Activated B cell treated with CpG ODN at 0.5 μM for 24 hours (primary cell): Measurements from ENCODE around the gene RAD51B. TPM values are rescaled to one million over a fixed set of nuclear protein-coding genes. Genes with fewer than 3 reads are reported as not detected.
A peak's percentile ranks its signal among the peaks of the same experiment; 100 is the strongest.

Source experiments
- ATAC-seq: fragments of 200-7000 bp; cut with Tn5 transposase; one replicate; pipeline ENCODE4 v1.10.0; 2021; ENCODE audit warnings: low read depth, mild to moderate bottlenecking, moderate library complexity
- CTCF ChIA-PET: fragments of 350-600 bp; sonication (Branson Sonifier 250); formaldehyde crosslinking; loops from one replicate; lab custom pipeline; 2021; ENCODE audit warnings: antibody characterized with exemption; lab: Charles Lee
- POLR2A ChIA-PET: fragments of 350-600 bp; sonication (Branson Sonifier 250); formaldehyde crosslinking; loops from one replicate; lab custom pipeline; 2021; ENCODE audit warnings: antibody characterized with exemption; lab: Charles Lee
- DNase-seq: peaks from one replicate; pipeline ENCODE4 v3.0.0; 2022
- H3K27ac Mint-ChIP-seq: one replicate; pipeline ENCODE4 v1.8.0; 2020; ENCODE audit warnings: mixed read lengths
- H3K27me3 Mint-ChIP-seq: one replicate; pipeline ENCODE4 v1.8.0; 2021; ENCODE audit warnings: mixed read lengths
- H3K36me3 Mint-ChIP-seq: one replicate; pipeline ENCODE4 v1.8.0; 2021; ENCODE audit warnings: low read depth, mixed read lengths
- H3K4me1 Mint-ChIP-seq: one replicate; pipeline ENCODE4 v1.8.0; 2021; ENCODE audit warnings: mixed read lengths
- H3K4me3 Mint-ChIP-seq: one replicate; pipeline ENCODE4 v1.8.0; 2020; ENCODE audit warnings: mild to moderate bottlenecking, mixed read lengths
- H3K9me3 Mint-ChIP-seq: one replicate; pipeline ENCODE4 v1.8.0; 2020; ENCODE audit warnings: mixed read lengths
- CTCF ChIP-seq: fragments of 200-600 bp; IDR thresholded peaks from one replicate; pipeline ENCODE4 v1.8.0; 2022; ENCODE audit warnings: antibody characterized with exemption, mild to moderate bottlenecking
- intact Hi-C: fragments of 100-400 bp; cut with micrococcal nuclease; formaldehyde crosslinking; loops from one replicate; pipeline ENCODE4 v1.15.1; 2024
- total RNA-seq: library from RNA; stranded (reverse); gene quantifications from 2 replicates; pipeline ENCODE4 v1.2.3, GENCODE V29; 2022

Gene RAD51B
- total RNA-seq, 1 donor from 2014 or later, result 53.9 TPM

DNA sequence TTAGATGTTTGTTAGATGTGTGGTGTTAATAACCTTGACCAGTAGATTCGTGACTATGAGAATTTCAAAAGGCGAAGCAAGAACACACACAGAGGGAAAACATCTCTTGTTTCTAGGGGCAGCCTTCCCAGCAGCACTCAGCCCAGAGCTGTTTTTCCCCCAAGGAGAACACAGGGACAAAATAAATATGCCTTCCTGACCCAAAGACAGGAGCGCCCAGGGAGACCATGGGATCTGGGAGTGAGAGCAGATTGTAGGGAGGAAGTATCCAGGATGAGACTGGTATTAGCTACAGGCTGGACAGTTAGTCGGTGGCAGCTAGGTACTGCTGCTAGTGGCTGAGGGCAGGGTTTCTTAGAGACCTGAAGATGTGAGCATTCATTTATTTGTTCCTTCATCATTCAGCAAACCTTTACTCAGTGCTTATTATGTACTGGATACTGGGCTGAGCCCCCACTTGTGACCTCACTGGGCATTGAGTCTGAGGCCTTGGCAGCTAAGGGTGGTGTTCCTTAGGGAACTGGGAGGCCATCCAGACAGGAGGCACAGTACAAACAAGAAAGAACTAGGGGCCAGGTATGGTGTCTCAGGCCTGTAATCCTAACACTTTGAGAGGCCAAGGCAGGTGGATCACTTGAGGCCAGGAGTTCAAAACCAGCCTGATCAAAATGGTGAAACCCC, 503.5 kb downstream of the RAD51B start:
- POLR2A ChIA-PET, result interaction anchor here (0.6 to 4.8 kb wide), 11 partner anchors 9 to 470 kb away, joined by 3 to 27 read pairs (median 3); partner anchors contain the start of gene ZFP36L1

GRCh38 chr14:68325267-68325807, 505.8 kb downstream of the RAD51B start:
- Mint-ChIP-seq H3K27me3 (no peaks in the 10 kb centered on the region), H3K4me1 (peaks cover 62% of the 10 kb centered on the region), H3K4me3 (peak overlapping the region; percentile 39), H3K27ac (peak overlapping the region; percentile 82), H3K9me3 (no peaks in the 10 kb centered on the region), H3K36me3 (no peaks in the 10 kb centered on the region)
- intact Hi-C loops, result loop anchor here (2.0 to 5.0 kb wide), 4 partner anchors 15 to 77 kb away; no protein-coding TSS in a partner anchor
- ChIA-PET CTCF (no interaction called here), POLR2A (interaction anchor here (0.6 to 4.8 kb wide), 5 partner anchors 9 to 36 kb away, joined by 3 to 27 read pairs (median 4); no protein-coding TSS in a partner anchor)
- TF ChIP-seq CTCF, result no peak
- peak; percentile 59 for ATAC-seq
- no peak for DNase-seq

More for the DNA sequence above, 503.5 kb downstream of the RAD51B start:
- H3K4me1 Mint-ChIP-seq, result peaks cover 74% of the 10 kb centered on the region
- CTCF ChIA-PET, result interaction anchor here (0.8 kb wide), 1 partner anchor 10 kb away, joined by 3 read pairs; no protein-coding TSS in a partner anchor
- no peak overlapping the region for H3K4me3 Mint-ChIP-seq
- DNase-seq, result no peak
- H3K9me3 Mint-ChIP-seq, result no peaks in the 10 kb centered on the region
- TF ChIP-seq CTCF, result no peak
- H3K36me3 Mint-ChIP-seq, result no peaks in the 10 kb centered on the region
- no peaks in the 10 kb centered on the region for H3K27me3 Mint-ChIP-seq
- intact Hi-C loops, result loop anchor here (1.0 kb wide), 1 partner anchor 10 kb away; no protein-coding TSS in a partner anchor
- ATAC-seq, result no peak
- no peak overlapping the region for H3K27ac Mint-ChIP-seq

GRCh38 chr14:68327231-68327630, 507.7 kb downstream of the RAD51B start:
- CTCF ChIA-PET, result interaction anchor here (0.7 kb wide), 1 partner anchor 46 kb away, joined by 3 read pairs; no protein-coding TSS in a partner anchor
- H3K4me1 Mint-ChIP-seq, result peaks cover 60% of the 10 kb centered on the region

DNA sequence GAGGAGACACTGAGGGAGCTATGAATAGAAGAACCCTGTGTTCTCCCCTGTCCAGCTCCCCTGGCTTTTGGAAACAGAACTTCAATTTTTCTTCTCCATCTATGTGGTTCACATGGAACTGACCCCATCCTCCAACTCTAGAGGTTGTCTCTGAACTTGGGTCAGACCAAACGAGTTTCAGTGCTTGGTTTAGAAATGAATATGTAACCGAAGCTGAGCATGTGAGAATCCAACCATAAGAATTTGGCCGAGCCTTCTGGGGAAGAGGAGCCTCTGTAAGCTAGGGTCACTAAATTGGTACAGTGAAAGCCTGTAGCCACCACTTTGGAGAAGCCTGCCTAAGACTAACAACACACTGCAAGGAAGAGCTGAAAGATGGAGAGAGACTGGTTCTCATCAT, 508.9 kb downstream of the RAD51B start:
- POLR2A ChIA-PET, result interaction anchor here (0.6 to 2.8 kb wide), 7 partner anchors 13 to 465 kb away, joined by 3 to 14 read pairs (median 6); partner anchors contain the start of gene ZFP36L1
- peaks cover 63% of the 10 kb centered on the region for H3K4me1 Mint-ChIP-seq
- ATAC-seq (no peak), DNase-seq (no peak)
- no peaks in the 10 kb centered on the region for H3K27me3 Mint-ChIP-seq
- no peaks in the 10 kb centered on the region for H3K9me3 Mint-ChIP-seq
- TF ChIP-seq CTCF, result no peak
- H3K4me3 Mint-ChIP-seq, result no peak overlapping the region
- no peaks in the 10 kb centered on the region for H3K36me3 Mint-ChIP-seq
- H3K27ac Mint-ChIP-seq, result peak overlapping the region; percentile 13
- CTCF ChIA-PET, result no interaction called here
- intact Hi-C loops, result loop anchor here (5.0 kb wide), 3 partner anchors 46 to 74 kb away; no protein-coding TSS in a partner anchor

More at GRCh38 chr14:68327231-68327630, 507.7 kb downstream of the RAD51B start:
- ATAC-seq (peak; percentile 73), DNase-seq (no peak)
- no peak overlapping the region for H3K4me3 Mint-ChIP-seq
- intact Hi-C loops, result loop anchor here (5.0 kb wide), 3 partner anchors 45 to 75 kb away; no protein-coding TSS in a partner anchor
- TF ChIP-seq CTCF, result no peak
- H3K27ac Mint-ChIP-seq, result peak overlapping the region; percentile 83
- POLR2A ChIA-PET, result interaction anchor here (0.6 to 2.8 kb wide), 8 partner anchors 12 to 488 kb away, joined by 3 to 14 read pairs (median 4); no protein-coding TSS in a partner anchor
- no peaks in the 10 kb centered on the region for H3K9me3 Mint-ChIP-seq
- H3K36me3 Mint-ChIP-seq, result no peaks in the 10 kb centered on the region
- H3K27me3 Mint-ChIP-seq, result no peaks in the 10 kb centered on the region

GRCh38 chr14:68331426-68331825, 511.8 kb downstream of the RAD51B start:
- no peaks in the 10 kb centered on the region for H3K9me3 Mint-ChIP-seq
- H3K36me3 Mint-ChIP-seq, result no peaks in the 10 kb centered on the region
- intact Hi-C loops, result no loop called here
- TF ChIP-seq CTCF, result no peak
- no peak overlapping the region for H3K4me3 Mint-ChIP-seq
- H3K4me1 Mint-ChIP-seq, result peaks cover 64% of the 10 kb centered on the region
- ChIA-PET CTCF (interaction anchor here (0.7 to 1.6 kb wide), 2 partner anchors 18 to 48 kb away, joined by 3 read pairs; no protein-coding TSS in a partner anchor), POLR2A (interaction anchor here (1.0 to 1.5 kb wide), 5 partner anchors 8 to 462 kb away, joined by 3 to 7 read pairs (median 5); partner anchors contain the start of gene ZFP36L1)
- H3K27me3 Mint-ChIP-seq, result no peaks in the 10 kb centered on the region
- ATAC-seq (no peak), DNase-seq (no peak)
- H3K27ac Mint-ChIP-seq, result peak overlapping the region; percentile 30
